A549 (cell line): ENCODE results near the gene TSEN54.

Experiments used
- CHD2 ChIP-seq: fragments of 150-350 bp; IDR thresholded peaks from 2 replicates; pipeline ENCODE4 v1.6.1; 2014; ENCODE audit warnings: low read length; ENCODE audit not compliant: partially characterized antibody
- CTCF ChIP-seq: fragments of >200 bp; sonication (Bioruptor Twin); formaldehyde crosslinking; IDR thresholded peaks from 3 replicates; pipeline ENCODE4 v1.5.1; 2016
- EHMT2 ChIP-seq: fragments of 200-600 bp; sonication (generic); IDR thresholded peaks from 2 replicates; pipeline ENCODE4 v1.6.1; 2016; ENCODE audit warnings: antibody characterized with exemption, low read depth, mild to moderate bottlenecking, moderate library complexity
- EP300 ChIP-seq, 2 experiments: fragments of >200 bp; sonication (Bioruptor Twin); formaldehyde crosslinking; IDR thresholded peaks; 2 replicates in 1 of 2; 3 replicates in 1 of 2; pipeline ENCODE4 v1.6.1; 2016 to 2017
- JUN ChIP-seq, 2 experiments: fragments of >200 bp; sonication (Bioruptor Twin); formaldehyde crosslinking; IDR thresholded peaks; 2 replicates in 1 of 2; 3 replicates in 1 of 2; pipeline ENCODE4 v1.6.1; 2016 to 2017
- JUNB ChIP-seq: fragments of >200 bp; sonication (Bioruptor Twin); formaldehyde crosslinking; IDR thresholded peaks from 2 replicates; pipeline ENCODE4 v1.6.1; 2016
- KDM1A ChIP-seq: fragments of 200-600 bp; sonication (generic); IDR thresholded peaks from 2 replicates; pipeline ENCODE4 v1.6.1; 2016; ENCODE audit warnings: low read depth, mild to moderate bottlenecking
- PBX3 ChIP-seq: IDR thresholded peaks from 2 replicates; pipeline ENCODE4 v1.6.1; 2012
- POLR2A ChIP-seq: IDR thresholded peaks from 2 replicates; pipeline ENCODE4 v1.6.1; 2012; ENCODE audit warnings: mild to moderate bottlenecking, low read length
- RCOR1 ChIP-seq: fragments of 150-350 bp; IDR thresholded peaks from 2 replicates; pipeline ENCODE4 v1.6.1; 2014; ENCODE audit warnings: antibody characterized with exemption, low read length, low read depth
- REST ChIP-seq: fragments of 200-600 bp; sonication (generic); IDR thresholded peaks from 2 replicates; pipeline ENCODE4 v1.6.1; 2016; ENCODE audit warnings: antibody characterized with exemption, mild to moderate bottlenecking, moderate library complexity
- SREBF2 ChIP-seq: fragments of 450-650 bp; IDR thresholded peaks from 2 replicates; pipeline ENCODE4 v1.6.1; 2014; ENCODE audit warnings: mild to moderate bottlenecking, moderate library complexity
- TP53 ChIP-seq: fragments of 250-450 bp; sonication (Bioruptor Pico); IDR thresholded peaks from 2 replicates; pipeline ENCODE4 v1.5.0; 2021; ENCODE audit warnings: mild to moderate bottlenecking, moderate library complexity

- TF ChIP-seq EP300 (IDR thresholded peaks at IDR 0.05) = no peak
- no peak for TF ChIP-seq CTCF
- no peak for TF ChIP-seq EHMT2
- TF ChIP-seq REST = no peak
- TF ChIP-seq POLR2A = no peak
- TF ChIP-seq PBX3 = no peak
- TF ChIP-seq JUNB = no peak
- no peak for TF ChIP-seq JUN (IDR thresholded peaks at IDR 0.05)
- no peak for TF ChIP-seq TP53
- no peak for TF ChIP-seq RCOR1
- TF ChIP-seq KDM1A = no peak
- TF ChIP-seq SREBF2 = no peak
- no peak for TF ChIP-seq CHD2
These were observed 12.9 kb upstream of the TSEN54 start for GRCh38 chr17:75503337-75503950.
